IMR-90 (cell line): ENCODE results near the gene APIP. TPM values are rescaled to one million over a fixed set of nuclear protein-coding genes. Genes with fewer than 3 reads are reported as not detected.

Source experiments
- ATAC-seq: fragments of 200-7000 bp; cut with Tn5 transposase; 2 replicates; pipeline ENCODE4 v1.9.1; 2020; ENCODE audit warnings: low read depth, mild to moderate bottlenecking, moderate library complexity
- BruUV-seq: library from RNA; stranded (reverse); fragments of 400-500 nt; replicated peaks from 2 replicates; lab custom pipeline; 2021; lab: Mats Ljungman, UMichigan
- CTCF ChIA-PET: fragments of 300-600 bp; formaldehyde crosslinking; extraction: SDS; loops from one replicate; lab custom pipeline; 2021; ENCODE audit warnings: antibody characterized with exemption; lab: Yijun Ruan, JAX
- POLR2A ChIA-PET: fragments of 300-600 bp; sonication (Branson Sonifier 250); formaldehyde crosslinking; loops from one replicate; lab custom pipeline; 2022; ENCODE audit warnings: antibody characterized with exemption; ENCODE audit not compliant: unreplicated experiment; lab: Charles Lee
- DNase-seq: peaks from one replicate; pipeline ENCODE4 v3.0.0; 2013
- H2AFZ ChIP-seq: replicated peaks from 2 replicates; pipeline ENCODE3; 2013; ENCODE audit warnings: low read length, mild to moderate bottlenecking; ENCODE audit not compliant: poor library complexity
- H2AK5ac ChIP-seq: 2 replicates; pipeline ENCODE4 v1.6.1; 2013; ENCODE audit warnings: low read depth, low read length, inconsistent platforms
- H2AK9ac ChIP-seq: replicated peaks from 2 replicates; pipeline ENCODE3; 2013; ENCODE audit warnings: mild to moderate bottlenecking, low read depth, low read length, moderate library complexity; ENCODE audit not compliant: poor library complexity
- H2BK120ac ChIP-seq: 2 replicates; pipeline ENCODE4 v1.6.1; 2013; ENCODE audit warnings: low read depth, low read length, inconsistent platforms
- H2BK15ac ChIP-seq: 3 replicates; pipeline ENCODE4 v1.6.1; 2013; ENCODE audit warnings: low read depth, low read length, inconsistent platforms
- H2BK20ac ChIP-seq: 2 replicates; pipeline ENCODE4 v1.6.1; 2013; ENCODE audit warnings: low read depth, mild to moderate bottlenecking, inconsistent platforms, low read length, moderate library complexity
- H2BK5ac ChIP-seq: 2 replicates; pipeline ENCODE4 v1.6.1; 2013; ENCODE audit warnings: mild to moderate bottlenecking, low read depth, low read length, inconsistent platforms; ENCODE audit not compliant: poor library complexity, severe bottlenecking
- H3K14ac ChIP-seq: replicated peaks from 2 replicates; pipeline ENCODE4 v1.6.1; 2013; ENCODE audit warnings: low read depth, low read length, inconsistent platforms
- H3K18ac ChIP-seq: 2 replicates; pipeline ENCODE4 v1.6.1; 2013; ENCODE audit warnings: low read depth, low read length, control low read depth
- H3K23ac ChIP-seq: 2 replicates; pipeline ENCODE4 v1.6.1; 2013; ENCODE audit warnings: low read depth, low read length, inconsistent platforms
- H3K27ac ChIP-seq: 2 replicates; pipeline ENCODE4 v1.5.1; 2013; ENCODE audit warnings: mild to moderate bottlenecking, control low read depth, low read length; ENCODE audit not compliant: insufficient read depth
- H3K27me3 ChIP-seq: 2 replicates; pipeline ENCODE4 v1.6.1; 2013; ENCODE audit warnings: low read length; ENCODE audit not compliant: control insufficient read depth, insufficient read depth
- H3K36me3 ChIP-seq: 2 replicates; pipeline ENCODE4 v1.6.1; 2013; ENCODE audit warnings: low read length, mixed read lengths; ENCODE audit not compliant: control insufficient read depth, insufficient read depth
- H3K4ac ChIP-seq: 2 replicates; pipeline ENCODE4 v1.6.1; 2013; ENCODE audit warnings: low read depth, low read length, inconsistent platforms
- H3K4me1 ChIP-seq: 2 replicates; pipeline ENCODE4 v1.6.1; 2013; ENCODE audit warnings: low read length, mixed read lengths; ENCODE audit not compliant: control insufficient read depth, insufficient read depth
- H3K4me2 ChIP-seq: 2 replicates; pipeline ENCODE4 v1.6.1; 2013; ENCODE audit warnings: low read depth, mild to moderate bottlenecking, control low read depth, low read length, moderate library complexity
- H3K4me3 ChIP-seq: 2 replicates; pipeline ENCODE4 v1.5.1; 2013; ENCODE audit warnings: low read depth, mild to moderate bottlenecking, control low read depth, low read length, moderate library complexity; ENCODE audit not compliant: insufficient read depth
- H3K56ac ChIP-seq: 2 replicates; pipeline ENCODE4 v1.6.1; 2013; ENCODE audit warnings: low read length, inconsistent platforms; ENCODE audit not compliant: insufficient read depth; ENCODE audit errors: extremely low read depth
- H3K79me1 ChIP-seq, 2 experiments: 2 replicates each; pipeline ENCODE4 v1.6.1; 2013; ENCODE audit warnings: low read length in 2 of 2, inconsistent platforms in 1 of 2, low read depth in 1 of 2
- H3K9ac ChIP-seq: 2 replicates; pipeline ENCODE4 v1.6.1; 2013; ENCODE audit warnings: low read depth, low read length, control low read depth
- H3K9me1 ChIP-seq: 2 replicates; pipeline ENCODE4 v1.6.1; 2013; ENCODE audit warnings: low read length, inconsistent platforms; ENCODE audit not compliant: insufficient read depth
- H3K9me3 ChIP-seq: 2 replicates; pipeline ENCODE4 v1.6.1; 2013; ENCODE audit warnings: low read length; ENCODE audit not compliant: control insufficient read depth, insufficient read depth
- H4K20me1 ChIP-seq: 2 replicates; pipeline ENCODE4 v1.6.1; 2013; ENCODE audit warnings: low read length, inconsistent platforms; ENCODE audit not compliant: insufficient read depth
- H4K5ac ChIP-seq: 2 replicates; pipeline ENCODE4 v1.6.1; 2013; ENCODE audit warnings: mild to moderate bottlenecking, low read depth, low read length, control low read depth
- H4K8ac ChIP-seq, 2 experiments: 2 replicates each; pipeline ENCODE4 v1.6.1; 2013; ENCODE audit warnings: low read depth in 2 of 2, low read length in 2 of 2, control low read depth in 1 of 2, inconsistent platforms in 1 of 2
- H4K91ac ChIP-seq: 2 replicates; pipeline ENCODE4 v1.6.1; 2013; ENCODE audit warnings: low read depth, low read length, inconsistent platforms; ENCODE audit not compliant: insufficient read depth
- BHLHE40 ChIP-seq: fragments of 150-350 bp; IDR thresholded peaks from 2 replicates; pipeline ENCODE4 v1.6.1; 2016; ENCODE audit warnings: mild to moderate bottlenecking, low read depth, low read length
- CEBPB ChIP-seq: IDR thresholded peaks from 2 replicates; pipeline ENCODE4 v1.6.1; 2012; ENCODE audit warnings: low read depth, low read length, improper control_type of control experiment
- MXI1 ChIP-seq: IDR thresholded peaks from 2 replicates; pipeline ENCODE4 v1.6.1; 2012; ENCODE audit warnings: low read depth, mild to moderate bottlenecking, low read length, moderate library complexity, borderline replicate concordance
- RCOR1 ChIP-seq: IDR thresholded peaks from 2 replicates; pipeline ENCODE4 v1.6.1; 2012; ENCODE audit warnings: mild to moderate bottlenecking, low read length, improper control_type of control experiment; ENCODE audit not compliant: insufficient replicate concordance
- USF2 ChIP-seq: fragments of 150-350 bp; IDR thresholded peaks from 2 replicates; pipeline ENCODE4 v1.6.1; 2017; ENCODE audit warnings: mild to moderate bottlenecking, antibody characterized with exemption, low read length, low read depth
- WGBS, 2 experiments: methylation state at CpG; one replicate each; pipeline versions ENCODE4 v1.1.5 to v1.1.7; 2013; ENCODE audit warnings: missing lambda C conversion rate in 2 of 2; ENCODE audit not compliant: insufficient read length in 1 of 2; ENCODE audit errors: extremely low coverage in 2 of 2; 5-methylcytosine and 5-hydroxymethylcytosine counted together
- dilution Hi-C: fragments of 300-500 bp; cut with HindIII; formaldehyde crosslinking; loops from one replicate; pipeline ENCODE4 v1.14.3; 2018; ENCODE audit warnings: low sequenced_read_pairs; ENCODE audit not compliant: unreplicated experiment
- in situ Hi-C: fragments of 300-500 bp; cut with MboI; formaldehyde crosslinking; loops from 3 replicates; pipeline ENCODE4 v1.14.3; 2019; ENCODE audit warnings: low sequenced_read_pairs, inconsistent platforms, mixed read lengths
- intact Hi-C: fragments of 100-400 bp; cut with micrococcal nuclease; formaldehyde crosslinking; loops from 2 replicates; pipeline ENCODE4 v1.10.0; 2022
- polyA plus RNA-seq, 3 experiments: library from polyadenylated mRNA; depleted of rRNA; stranded (reverse); fragments of >200 nt; gene quantifications; 2 replicates each; pipeline ENCODE4 v1.2.3, GENCODE V29; 2012; ENCODE audit warnings: low replicate concordance in 1 of 3
- total RNA-seq: library from RNA; depleted of rRNA; stranded (reverse); fragments of >200 nt; gene quantifications from 2 replicates; pipeline ENCODE4 v1.2.3, GENCODE V29; 2012

APIP gene
- total and polyA plus RNA-seq, 2 of the 4 experiments (the other 2 are of a cell fraction) = 9.9 to 16.6 TPM

- Histone ChIP-seq H2AFZ (no peak overlapping the region), H3K4me3 (no peak overlapping the region), H3K56ac (no peak overlapping the region), H2AK5ac (no peak overlapping the region), H4K20me1 (no peaks in the 10 kb centered on the region), H2BK5ac (no peak overlapping the region), H3K9ac (no peak overlapping the region), H2BK120ac (no peak overlapping the region), H3K9me3 (no peaks in the 10 kb centered on the region), H3K27ac (no peak overlapping the region), H3K4me1 (no peaks in the 10 kb centered on the region), H3K23ac (no peak overlapping the region), H3K36me3 (no peaks in the 10 kb centered on the region), H3K4me2 (no peak overlapping the region), H3K4ac (no peak overlapping the region), H3K18ac (no peak overlapping the region), H2BK15ac (no peak overlapping the region), H3K9me1 (no peaks in the 10 kb centered on the region), H4K8ac (no peak overlapping the region), H2BK20ac (no peak overlapping the region), H3K79me1 (no peaks in the 10 kb centered on the region), H4K5ac (no peak overlapping the region), H3K27me3 (peaks cover 9% of the 10 kb centered on the region), H3K14ac (no peak overlapping the region), H2AK9ac (no peak overlapping the region), H4K91ac (no peak overlapping the region)
- no peak for TF ChIP-seq MXI1
- TF ChIP-seq CEBPB = no peak
- TF ChIP-seq RCOR1 = no peak
- TF ChIP-seq BHLHE40 = no peak
- no peak for TF ChIP-seq USF2
- no peak for DNase-seq
- POLR2A ChIA-PET = no interaction called here
- WGBS, 2 experiments = no CpG with 5 or more reads among the region's 2 CpGs
- no peak for ATAC-seq
- dilution Hi-C loops = no loop called here
- CTCF ChIA-PET = interaction anchor here (0.6 to 1.1 kb wide), 2 partner anchors 159 to 1122 kb away, joined by 3 read pairs; no protein-coding TSS in a partner anchor
- in situ Hi-C loops = no loop called here
- no TSS peak for BruUV-seq
- intact Hi-C loops = no loop called here
These were observed 76.2 kb downstream of the APIP start for GRCh38 chr11:34839969-34840368.
